H9 (cell line): ENCODE data around the gene HIRIP3. TPM values are rescaled to one million over a fixed set of nuclear protein-coding genes. Genes with fewer than 3 reads are reported as not detected.

Experiments
- DNase-seq: peaks from one replicate; pipeline ENCODE4 v3.0.0-alpha.2; 2017
- H2AFZ ChIP-seq: one replicate; pipeline ENCODE4 v1.6.1; 2013; ENCODE audit warnings: mild to moderate bottlenecking, low read length, control low read depth, moderate library complexity
- H2AK5ac ChIP-seq: 2 replicates; pipeline ENCODE4 v1.6.1; 2013; ENCODE audit warnings: low read length, control low read depth, mixed read lengths; ENCODE audit not compliant: insufficient read length
- H2BK120ac ChIP-seq: one replicate; pipeline ENCODE4 v1.6.1; 2013; ENCODE audit warnings: low read depth, mild to moderate bottlenecking, low read length, control low read depth, inconsistent platforms; ENCODE audit not compliant: poor library complexity, severe bottlenecking
- H2BK12ac ChIP-seq: 2 replicates; pipeline ENCODE4 v1.6.1; 2013; ENCODE audit warnings: low read length, control low read depth, mixed read lengths, low read depth; ENCODE audit not compliant: insufficient read length
- H2BK15ac ChIP-seq: 2 replicates; pipeline ENCODE4 v1.6.1; 2013; ENCODE audit warnings: low read depth, low read length, control low read depth
- H2BK20ac ChIP-seq: one replicate; pipeline ENCODE4 v1.6.1; 2013; ENCODE audit warnings: low read depth, mild to moderate bottlenecking, low read length, control low read depth, inconsistent platforms; ENCODE audit not compliant: poor library complexity, severe bottlenecking
- H2BK5ac ChIP-seq: 2 replicates; pipeline ENCODE4 v1.6.1; 2013; ENCODE audit warnings: low read length, control low read depth, mixed read lengths; ENCODE audit not compliant: insufficient read length
- H3K14ac ChIP-seq: 2 replicates; pipeline ENCODE4 v1.6.1; 2013; ENCODE audit warnings: low read length, control low read depth; ENCODE audit not compliant: insufficient read depth
- H3K18ac ChIP-seq: 2 replicates; pipeline ENCODE4 v1.6.1; 2013; ENCODE audit warnings: low read depth, mild to moderate bottlenecking, mixed read lengths, low read length, control low read depth; ENCODE audit not compliant: insufficient read length
- H3K23ac ChIP-seq: 2 replicates; pipeline ENCODE4 v1.6.1; 2013; ENCODE audit warnings: low read length, control low read depth, mixed read lengths, low read depth; ENCODE audit not compliant: insufficient read length
- H3K23me2 ChIP-seq: 2 replicates; pipeline ENCODE4 v1.6.1; 2013; ENCODE audit warnings: low read depth, mild to moderate bottlenecking, mixed read lengths, low read length, control low read depth; ENCODE audit not compliant: insufficient read length, poor library complexity, severe bottlenecking
- H3K27ac ChIP-seq: 2 replicates; pipeline ENCODE4 v1.5.1; 2013; ENCODE audit warnings: low read length, control low read depth, mixed read lengths, low read depth; ENCODE audit not compliant: insufficient read length
- H3K27me3 ChIP-seq: 2 replicates; pipeline ENCODE4 v1.6.1; 2013; ENCODE audit warnings: low read length, control low read depth, inconsistent platforms; ENCODE audit not compliant: insufficient read depth
- H3K4ac ChIP-seq: 2 replicates; pipeline ENCODE4 v1.6.1; 2013; ENCODE audit warnings: low read depth, mild to moderate bottlenecking, control low read depth, inconsistent platforms, low read length, moderate library complexity
- H3K4me1 ChIP-seq: 2 replicates; pipeline ENCODE4 v1.6.1; 2013; ENCODE audit warnings: low read length, control low read depth, inconsistent platforms; ENCODE audit not compliant: insufficient read depth
- H3K4me2 ChIP-seq: 2 replicates; pipeline ENCODE4 v1.6.1; 2013; ENCODE audit warnings: low read length, control low read depth, mixed read lengths; ENCODE audit not compliant: insufficient read length, insufficient read depth
- H3K56ac ChIP-seq: 2 replicates; pipeline ENCODE4 v1.6.1; 2013; ENCODE audit warnings: low read depth, mild to moderate bottlenecking, mixed read lengths, low read length, control low read depth; ENCODE audit not compliant: insufficient read length
- H3K79me1 ChIP-seq: 2 replicates; pipeline ENCODE4 v1.6.1; 2013; ENCODE audit warnings: low read depth, mild to moderate bottlenecking, moderate library complexity, low read length, control low read depth, inconsistent platforms; ENCODE audit not compliant: insufficient read depth, poor library complexity, severe bottlenecking
- H3K79me2 ChIP-seq: 2 replicates; pipeline ENCODE4 v1.6.1; 2013; ENCODE audit warnings: low read length, control low read depth, inconsistent platforms; ENCODE audit not compliant: insufficient read depth
- H3K9ac ChIP-seq: 2 replicates; pipeline ENCODE4 v1.6.1; 2013; ENCODE audit warnings: low read length, control low read depth, mixed read lengths; ENCODE audit not compliant: insufficient read length; ENCODE audit errors: extremely low read depth
- H3K9me3 ChIP-seq: one replicate; pipeline ENCODE4 v1.6.1; 2013; ENCODE audit warnings: low read depth, low read length, inconsistent platforms; ENCODE audit not compliant: control insufficient read depth
- H3T11ph ChIP-seq: one replicate; pipeline ENCODE4 v1.6.1; 2013; ENCODE audit warnings: mild to moderate bottlenecking, low read length, control low read depth, inconsistent platforms
- H4K20me1 ChIP-seq: one replicate; pipeline ENCODE4 v1.6.1; 2013; ENCODE audit not compliant: control insufficient read depth, insufficient read length, insufficient read depth
- H4K5ac ChIP-seq: 2 replicates; pipeline ENCODE4 v1.6.1; 2013; ENCODE audit warnings: low read depth, mild to moderate bottlenecking, mixed read lengths, low read length, control low read depth; ENCODE audit not compliant: insufficient read length
- H4K8ac ChIP-seq: replicated peaks from 2 replicates; pipeline ENCODE4 v1.6.1; 2013; ENCODE audit warnings: low read length, control low read depth, mixed read lengths, low read depth; ENCODE audit not compliant: insufficient read length
- H4K91ac ChIP-seq: 2 replicates; pipeline ENCODE4 v1.6.1; 2013; ENCODE audit warnings: low read depth, mild to moderate bottlenecking, moderate library complexity, mixed read lengths, low read length, control low read depth; ENCODE audit not compliant: insufficient read length
- H3K27ac Mint-ChIP-seq, 3 experiments: 2 replicates in 2 of 3; 3 replicates in 1 of 3; pipeline ENCODE4 v1.8.0; 2020 to 2021; ENCODE audit warnings: mixed read lengths in 3 of 3, mild to moderate bottlenecking in 1 of 3, moderate library complexity in 1 of 3
- H3K27me3 Mint-ChIP-seq: 2 replicates; pipeline ENCODE4 v1.8.0; 2021; ENCODE audit warnings: low read depth, mild to moderate bottlenecking, moderate library complexity, mixed read lengths
- H3K36me3 Mint-ChIP-seq, 3 experiments: 2 replicates in 2 of 3; 3 replicates in 1 of 3; pipeline ENCODE4 v1.8.0; 2020 to 2021; ENCODE audit warnings: low read depth in 3 of 3, mixed read lengths in 3 of 3; ENCODE audit not compliant: insufficient read depth in 1 of 3
- H3K4me1 Mint-ChIP-seq, 2 experiments: 2 replicates each; pipeline ENCODE4 v1.8.0; 2020; ENCODE audit warnings: mixed read lengths in 2 of 2
- H3K4me3 Mint-ChIP-seq, 2 experiments: 2 replicates in 1 of 2; 3 replicates in 1 of 2; pipeline ENCODE4 v1.8.0; 2020 to 2021; ENCODE audit warnings: mild to moderate bottlenecking in 2 of 2, mixed read lengths in 2 of 2, moderate library complexity in 1 of 2
- H3K9me3 Mint-ChIP-seq, 2 experiments: 2 replicates in 1 of 2; 3 replicates in 1 of 2; pipeline ENCODE4 v1.8.0; 2020; ENCODE audit warnings: mild to moderate bottlenecking in 2 of 2, mixed read lengths in 2 of 2, moderate library complexity in 1 of 2
- CTCF ChIP-seq: fragments of 200-600 bp; sonication (generic); conservative IDR thresholded peaks from 3 replicates; pipeline ENCODE4 v1.8.0; 2021; ENCODE audit warnings: antibody characterized with exemption, mild to moderate bottlenecking
- WGBS: extraction: QIAGEN DNeasy Blood & Tissue Kit; methylation state at CpG from one replicate; pipeline ENCODE4 v1.1.7; 2013; ENCODE audit warnings: missing lambda C conversion rate, low lambda C conversion rate, mixed read lengths; ENCODE audit not compliant: insufficient read length; ENCODE audit errors: extremely low coverage; 5-methylcytosine and 5-hydroxymethylcytosine counted together
- total RNA-seq: library from RNA; stranded (reverse); gene quantifications from 2 replicates; pipeline ENCODE4 v1.2.1, GENCODE V29; 2021

Gene HIRIP3
- total RNA-seq, 1 experiment from 2014 or later, result 21.6 TPM

DNA sequence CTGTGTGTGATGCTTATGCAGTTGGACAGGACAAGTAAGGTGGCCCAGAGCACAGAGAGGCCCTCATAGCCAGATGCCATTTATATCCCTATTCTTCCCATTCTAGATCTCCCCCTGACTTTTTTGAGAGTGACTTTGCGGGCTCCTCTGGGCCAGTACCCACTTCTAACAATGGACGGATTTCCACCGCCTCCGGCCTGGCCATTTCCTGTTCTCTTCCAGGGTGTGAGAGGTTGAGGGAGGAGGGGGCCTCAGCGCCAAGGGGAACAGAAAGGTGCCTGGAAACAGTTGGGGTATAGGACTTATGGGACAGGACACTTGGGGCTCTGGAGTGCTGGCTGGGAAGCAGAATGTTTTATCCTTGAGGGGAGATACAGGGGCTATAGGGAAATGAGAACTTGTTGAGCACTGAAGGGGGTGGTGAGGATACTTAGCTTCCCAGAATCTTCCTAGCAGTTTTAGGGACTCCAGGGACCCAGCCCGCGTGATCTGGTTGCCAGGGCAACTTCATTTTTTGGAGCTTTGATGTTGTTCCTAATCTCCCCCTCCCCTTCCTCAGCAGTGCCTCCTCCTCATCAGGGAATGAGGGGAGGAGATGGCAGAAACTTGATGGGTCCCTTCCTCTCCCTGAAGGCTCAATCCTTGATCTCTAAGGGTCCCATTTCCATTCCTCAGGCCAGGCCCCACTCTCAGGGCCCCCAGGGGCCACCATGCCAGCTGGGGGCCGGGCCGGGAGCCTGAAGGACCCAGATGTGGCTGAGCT lies 18.2 kb downstream of the HIRIP3 start:
- H3K4me1 Mint-ChIP-seq, result peaks cover 29% of the 10 kb centered on the region in 2 experiments
- H3K4me3 Mint-ChIP-seq, result peak overlapping the region in 1 of 2 experiments; percentile 12; a peak in 2 of 5 replicates
- H3K4me2 ChIP-seq, result no peak overlapping the region
- H3K4ac ChIP-seq, result no peak overlapping the region
- peaks cover 11% of the 10 kb centered on the region for H3K27me3 Mint-ChIP-seq
- peaks cover 35 to 52% (median 47%) of the 10 kb centered on the region in 3 experiments for H3K36me3 Mint-ChIP-seq
- no peak for TF ChIP-seq CTCF
- H3K9ac ChIP-seq, result no peak overlapping the region
- no peak overlapping the region for H3K14ac ChIP-seq
- H2BK20ac ChIP-seq, result no peak overlapping the region
- H4K91ac ChIP-seq, result no peak overlapping the region
- no peak overlapping the region for H3K18ac ChIP-seq
- peaks cover 14% of the 10 kb centered on the region for H3K23me2 ChIP-seq
- peaks cover 3% of the 10 kb centered on the region; the same call in 1 of the 2 replicates for H3K4me1 ChIP-seq
- peak overlapping the region; percentile 39 to 74 (median 57); a peak in 4 of 7 replicates for H3K27ac Mint-ChIP-seq
- H3K27me3 ChIP-seq, result peaks cover 3% of the 10 kb centered on the region; the same call in 1 of the 2 replicates
- H4K8ac ChIP-seq, result no peak overlapping the region
- no peak overlapping the region for H2AK5ac ChIP-seq
- H3K56ac ChIP-seq, result no peak overlapping the region
- peaks cover 7% of the 10 kb centered on the region for H3K79me1 ChIP-seq
- H3K9me3 Mint-ChIP-seq, result peaks cover 11% of the 10 kb centered on the region in 2 experiments
- no peaks in the 10 kb centered on the region for H4K20me1 ChIP-seq
- no peak overlapping the region for H2BK12ac ChIP-seq
- peaks cover 5% of the 10 kb centered on the region; the same call in 1 of the 2 replicates for H3K79me2 ChIP-seq
- peaks cover 7% of the 10 kb centered on the region for H3K9me3 ChIP-seq
- H3T11ph ChIP-seq, result no peak overlapping the region
- no peak overlapping the region for H2BK5ac ChIP-seq
- DNase-seq, result no peak
- H2AFZ ChIP-seq, result no peak overlapping the region
- H3K23ac ChIP-seq, result no peak overlapping the region
- H4K5ac ChIP-seq, result no peak overlapping the region
- H2BK120ac ChIP-seq, result no peak overlapping the region
- no CpG with 5 or more reads among the region's 9 CpGs for WGBS
- no peak overlapping the region for H3K27ac ChIP-seq
- no peak overlapping the region for H2BK15ac ChIP-seq
